Right renal pelvis (tissue), 4 donors: Measurements from ENCODE around the gene AKAP1. TPM values are rescaled to one million over a fixed set of nuclear protein-coding genes. Genes with fewer than 3 reads are reported as not detected.

ENCODE experiments used
- DNase-seq, 4 donors: peaks; one replicate each; pipeline ENCODE4 v3.0.0-alpha.2; 2013; ENCODE audit warnings: low read depth in 4 of 4, low spot score in 3 of 4, missing footprints in 1 of 4
- polyA plus RNA-seq, 4 donors: library from polyadenylated mRNA; unstranded; fragments of 120-200 nt; gene quantifications; one replicate each; pipeline ENCODE4 v1.2.1, GENCODE V29; 2013; ENCODE audit not compliant: insufficient read length in 4 of 4

Gene AKAP1, protein sequence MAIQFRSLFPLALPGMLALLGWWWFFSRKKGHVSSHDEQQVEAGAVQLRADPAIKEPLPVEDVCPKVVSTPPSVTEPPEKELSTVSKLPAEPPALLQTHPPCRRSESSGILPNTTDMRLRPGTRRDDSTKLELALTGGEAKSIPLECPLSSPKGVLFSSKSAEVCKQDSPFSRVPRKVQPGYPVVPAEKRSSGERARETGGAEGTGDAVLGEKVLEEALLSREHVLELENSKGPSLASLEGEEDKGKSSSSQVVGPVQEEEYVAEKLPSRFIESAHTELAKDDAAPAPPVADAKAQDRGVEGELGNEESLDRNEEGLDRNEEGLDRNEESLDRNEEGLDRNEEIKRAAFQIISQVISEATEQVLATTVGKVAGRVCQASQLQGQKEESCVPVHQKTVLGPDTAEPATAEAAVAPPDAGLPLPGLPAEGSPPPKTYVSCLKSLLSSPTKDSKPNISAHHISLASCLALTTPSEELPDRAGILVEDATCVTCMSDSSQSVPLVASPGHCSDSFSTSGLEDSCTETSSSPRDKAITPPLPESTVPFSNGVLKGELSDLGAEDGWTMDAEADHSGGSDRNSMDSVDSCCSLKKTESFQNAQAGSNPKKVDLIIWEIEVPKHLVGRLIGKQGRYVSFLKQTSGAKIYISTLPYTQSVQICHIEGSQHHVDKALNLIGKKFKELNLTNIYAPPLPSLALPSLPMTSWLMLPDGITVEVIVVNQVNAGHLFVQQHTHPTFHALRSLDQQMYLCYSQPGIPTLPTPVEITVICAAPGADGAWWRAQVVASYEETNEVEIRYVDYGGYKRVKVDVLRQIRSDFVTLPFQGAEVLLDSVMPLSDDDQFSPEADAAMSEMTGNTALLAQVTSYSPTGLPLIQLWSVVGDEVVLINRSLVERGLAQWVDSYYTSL
- polyA plus RNA-seq: 10 to 100 TPM; 33.8 to 36.8 (median 36.0) TPM

DNA sequence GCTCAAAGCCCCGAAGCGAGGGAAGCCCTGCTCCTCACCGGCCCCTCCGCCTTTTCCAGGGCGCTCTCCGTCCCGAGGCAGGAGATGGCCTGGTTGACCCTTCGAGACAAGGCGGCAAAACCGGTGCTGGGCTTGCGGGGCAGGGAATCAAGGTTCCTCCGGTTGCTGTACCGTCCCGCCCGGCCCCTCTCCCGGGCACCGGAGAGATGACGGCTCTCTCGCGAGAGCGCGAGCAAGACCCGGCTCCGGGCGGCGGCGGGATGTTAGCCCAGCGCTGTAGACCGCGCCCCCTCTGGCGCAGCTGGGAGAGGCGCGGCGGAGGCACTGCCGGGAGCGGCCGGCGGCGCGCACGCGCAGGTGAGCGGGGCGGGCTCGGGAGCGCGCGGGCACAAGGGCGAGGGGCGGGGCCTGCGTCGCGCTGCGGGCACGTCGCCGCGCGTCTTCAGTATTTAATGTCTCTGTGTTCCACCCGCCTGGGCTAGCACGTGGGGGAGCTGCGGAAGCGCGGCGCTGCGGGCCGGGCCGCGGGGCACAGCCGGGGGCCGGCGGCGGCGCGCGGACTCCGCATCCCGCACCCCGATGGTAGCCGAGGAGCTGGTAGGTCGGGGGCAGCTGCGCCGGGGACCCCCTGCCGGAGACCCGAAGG, at the start of gene AKAP1:
TSS of gene AKAP1 (plus strand) at position 445 of the 646 bp plus-strand sequence. CDS start 20,219 bp downstream, outside the sequence.
- peak; percentile 90 to 93 (median 92) for DNase-seq

DNA sequence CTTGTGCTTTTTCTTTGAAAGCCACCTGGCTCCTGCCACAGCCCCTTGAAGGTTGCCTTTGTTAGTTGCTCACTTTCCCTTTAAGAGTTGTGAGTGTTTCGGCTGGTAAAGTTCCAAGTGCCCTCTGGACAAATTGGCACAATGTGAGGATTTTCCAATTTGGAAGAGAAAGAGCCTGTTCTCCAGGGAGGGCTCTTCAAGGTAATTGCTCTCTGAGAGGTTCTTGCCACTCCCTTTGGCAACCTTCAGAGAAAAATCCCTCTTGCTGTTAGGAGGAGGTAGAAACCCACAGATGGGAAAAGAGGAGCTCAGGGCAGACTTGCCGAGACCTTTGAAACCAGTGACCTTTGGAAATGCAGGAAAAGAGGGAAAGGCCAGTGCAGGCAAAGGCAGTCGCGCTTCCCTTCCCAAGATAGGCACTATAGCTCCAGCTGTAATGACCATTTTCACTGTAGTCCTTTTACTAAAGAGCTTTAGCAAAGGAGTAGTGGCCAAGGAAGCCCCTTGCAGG, 49.0 kb upstream of the AKAP1 start:
- no peak for DNase-seq

DNA sequence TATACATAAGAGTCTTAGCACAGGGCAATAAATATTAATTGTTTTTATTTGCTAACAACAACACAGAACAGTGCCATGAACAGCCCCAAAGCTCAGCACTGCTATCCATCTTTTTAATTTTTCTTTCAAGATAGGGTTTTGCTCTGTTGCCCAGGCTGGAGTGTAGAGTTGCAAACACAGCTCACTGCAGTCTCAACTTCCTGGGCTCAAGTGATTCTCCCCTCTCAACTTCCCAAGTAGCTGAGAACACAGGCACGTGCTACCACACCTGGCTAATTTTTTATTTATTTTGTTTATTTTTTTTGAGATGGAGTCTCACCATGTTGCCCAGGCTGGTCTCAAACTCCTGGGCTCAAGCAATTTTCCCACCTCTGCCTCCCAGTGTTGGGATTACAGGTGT, 47.6 kb upstream of the AKAP1 start:
- no peak for DNase-seq

DNA sequence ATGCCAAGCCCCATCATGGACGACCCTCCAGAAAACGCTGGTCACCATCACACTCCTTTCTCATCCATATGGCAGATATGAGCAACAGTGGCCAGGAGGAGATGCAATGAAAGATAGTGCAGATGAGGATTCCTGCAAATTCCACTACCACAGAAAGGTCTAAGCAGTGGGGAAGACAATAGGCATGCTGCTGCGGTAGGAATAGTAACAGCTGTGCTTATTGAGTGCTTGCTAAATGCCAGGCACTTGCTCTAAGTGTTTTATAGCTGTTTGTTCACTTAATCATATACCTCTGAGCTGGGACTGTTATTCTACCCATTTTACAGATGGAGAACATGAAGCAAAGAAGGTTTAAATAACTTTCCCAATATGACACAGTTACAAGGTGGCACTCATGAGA, 46.6 kb upstream of the AKAP1 start:
- no peak for DNase-seq

DNA sequence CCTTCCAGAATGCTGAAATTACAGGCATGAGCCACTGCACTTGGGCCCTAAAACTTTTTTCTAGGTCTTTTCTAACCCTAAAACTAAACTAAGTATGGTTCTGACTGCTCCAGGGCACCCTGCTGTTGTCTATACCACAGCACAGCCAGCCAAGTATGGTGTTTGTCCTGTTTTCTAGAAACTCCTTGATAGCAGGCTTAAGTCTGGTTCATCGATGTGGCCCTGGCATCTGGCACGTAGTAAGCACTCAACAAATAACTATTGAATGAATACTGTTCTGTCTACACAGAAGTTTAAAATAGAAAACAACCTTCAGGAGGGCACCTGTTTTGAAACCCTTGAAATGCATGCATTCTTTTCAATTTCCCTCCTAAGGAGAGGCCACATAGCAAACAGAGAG, 44.5 kb upstream of the AKAP1 start:
- no peak for DNase-seq

DNA sequence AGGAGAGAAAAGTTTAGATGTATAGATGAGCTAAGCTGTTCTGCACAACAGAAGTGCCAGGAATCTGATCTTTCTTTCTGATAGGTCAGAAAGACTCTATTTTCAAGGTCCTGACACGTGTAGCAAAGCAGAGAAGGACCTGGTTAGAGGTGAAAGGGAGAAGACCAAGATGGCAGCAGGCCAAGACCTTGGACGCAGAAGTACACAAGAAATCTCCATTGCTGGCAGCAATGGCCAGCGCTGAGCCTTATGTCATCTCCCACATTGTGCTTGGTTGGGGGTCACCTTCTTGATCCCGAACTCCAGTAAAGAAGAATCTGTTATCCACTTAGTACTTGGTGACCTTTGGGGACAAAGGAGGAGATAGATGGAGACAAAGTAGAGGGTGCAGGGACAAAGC, 41.8 kb upstream of the AKAP1 start:
- no peak for DNase-seq

DNA sequence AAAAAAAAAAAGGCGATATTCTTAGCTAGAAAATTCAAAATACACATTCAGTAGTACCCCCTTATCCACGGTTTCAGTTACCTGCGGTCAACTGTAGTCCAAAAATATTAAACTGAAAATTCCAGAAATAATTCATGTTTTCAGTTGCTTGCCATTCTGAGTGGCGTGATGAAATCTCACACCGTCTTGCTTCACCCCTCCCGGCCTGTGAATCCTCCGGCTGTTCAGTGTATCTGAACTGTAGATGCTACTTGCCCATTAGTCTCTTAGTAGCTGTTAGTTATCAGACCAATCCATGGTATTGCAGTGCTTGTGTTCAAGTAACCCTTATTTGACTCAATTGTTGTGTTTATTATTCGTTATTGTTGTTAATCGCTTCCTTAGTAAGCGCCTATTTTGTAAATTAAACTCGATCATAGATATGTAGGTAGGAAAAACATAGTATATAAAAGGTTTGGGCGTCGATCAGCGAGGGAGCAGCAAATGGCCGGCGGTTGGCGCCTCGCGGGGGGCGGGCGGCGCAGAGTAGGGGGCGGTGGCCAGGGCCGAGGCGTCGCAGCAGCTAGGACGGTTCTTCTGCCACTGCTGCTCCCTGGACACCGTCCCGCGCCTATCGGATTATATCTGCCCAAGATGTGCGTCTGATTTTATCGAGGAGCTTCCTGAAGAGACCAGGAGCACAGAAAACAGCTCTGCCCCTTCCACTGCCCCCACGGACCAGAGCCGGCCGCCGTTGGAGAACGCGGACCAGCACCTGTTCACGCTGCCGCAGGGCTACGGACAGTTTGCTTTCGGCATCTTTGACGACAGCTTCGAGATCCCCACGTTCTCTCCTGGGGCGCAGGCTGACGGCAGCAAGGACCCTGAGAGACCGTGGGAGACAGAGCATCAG, 39.8 kb upstream of the AKAP1 start:
- DNase-seq: no peak

DNA sequence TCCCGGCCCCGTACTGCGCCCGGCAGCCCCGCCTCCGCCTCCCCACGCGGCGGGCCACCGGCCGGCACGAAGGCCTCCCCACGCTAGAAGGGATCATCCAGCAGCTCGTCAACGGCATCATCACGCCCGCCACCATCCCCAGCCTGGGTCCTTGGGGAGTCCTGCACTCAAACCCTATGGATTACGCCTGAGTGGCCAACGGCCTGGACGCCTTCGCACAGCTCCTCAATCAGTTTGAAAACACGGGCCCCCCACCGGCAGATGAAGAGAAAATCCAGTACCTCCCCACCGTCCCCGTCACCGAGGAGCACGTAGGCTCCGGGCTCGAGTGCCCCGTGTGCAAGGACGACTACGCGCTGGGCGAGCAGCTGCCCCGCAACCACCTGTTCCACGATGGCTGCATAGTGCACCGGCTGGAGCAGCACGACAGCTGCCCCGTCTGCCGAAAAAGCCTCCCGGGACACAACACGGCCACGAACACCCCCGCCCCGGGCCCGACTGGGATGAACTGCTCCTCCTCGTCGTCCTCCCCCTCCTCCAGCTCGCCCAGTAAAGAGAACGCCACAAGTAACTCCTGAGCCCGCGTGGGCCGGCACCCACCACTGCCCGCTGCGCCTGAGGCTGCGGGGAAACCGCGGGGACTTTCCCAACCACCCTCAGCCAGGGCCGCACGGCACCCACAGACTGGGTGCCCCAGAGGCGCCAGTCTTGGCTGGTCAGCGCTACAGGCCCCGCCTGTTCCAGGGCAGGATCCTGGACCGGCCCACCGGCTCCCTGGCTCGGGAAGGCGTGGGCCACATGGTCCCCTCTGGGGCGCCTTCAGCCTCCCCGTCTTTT, 39.0 kb upstream of the AKAP1 start:
- no peak for DNase-seq

DNA sequence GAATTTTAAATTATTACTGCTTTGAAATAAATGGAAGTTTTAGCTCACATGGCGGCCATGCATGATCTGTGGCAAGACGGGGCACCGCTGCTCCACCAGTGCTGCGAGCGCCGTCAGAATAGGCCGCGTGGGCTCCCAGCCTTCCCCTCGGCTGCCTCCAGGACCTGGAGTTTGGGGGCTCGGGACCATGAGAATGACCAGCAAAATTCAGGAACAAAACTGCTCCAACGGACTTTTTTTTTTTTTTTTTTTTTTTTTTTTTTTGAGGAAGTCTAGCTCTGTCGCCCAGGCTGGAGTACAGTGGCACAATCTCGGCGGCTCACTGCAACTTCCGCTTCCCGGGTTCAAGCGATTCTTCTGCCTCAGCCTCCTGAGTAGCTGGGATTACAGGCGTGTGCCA, 38.3 kb upstream of the AKAP1 start:
- no peak for DNase-seq

DNA sequence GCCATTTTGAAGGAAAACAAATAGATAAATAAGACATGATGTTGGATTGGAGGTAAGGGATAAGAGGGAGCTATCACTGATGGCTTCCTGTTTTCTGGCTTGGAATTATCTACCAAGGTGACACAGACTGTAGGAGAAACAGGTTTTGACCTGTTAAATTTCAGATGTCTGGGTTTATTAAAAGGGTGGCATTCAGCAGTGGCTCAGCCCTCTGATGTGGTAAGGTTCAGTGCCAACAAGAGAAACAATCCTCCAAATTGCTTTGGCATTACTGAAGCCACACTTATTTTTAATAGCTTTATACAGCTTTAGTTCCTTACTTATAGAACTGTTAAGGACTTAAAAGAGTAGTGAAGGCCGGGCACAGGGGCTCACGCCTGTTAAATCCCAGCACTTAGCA, 37.0 kb upstream of the AKAP1 start:
- DNase-seq: no peak

DNA sequence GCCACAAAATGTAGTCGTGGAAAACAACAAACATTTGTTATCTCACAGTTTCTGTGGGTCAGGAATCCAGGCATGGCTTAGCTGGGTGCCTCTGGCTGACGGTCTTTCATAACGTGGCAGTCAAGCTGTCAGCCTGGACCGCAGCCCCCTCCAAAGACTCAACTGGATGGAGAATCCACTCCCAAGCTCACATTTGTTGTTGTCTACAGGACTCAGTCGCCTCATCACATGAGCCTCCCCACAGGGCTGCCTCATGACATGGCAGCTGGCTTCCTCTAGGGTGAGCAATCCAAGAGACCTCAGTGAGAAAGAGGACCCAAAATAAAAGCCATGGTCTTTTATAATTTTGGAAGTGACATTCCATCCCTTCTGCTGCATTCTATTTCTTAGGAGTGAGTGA, 34.7 kb upstream of the AKAP1 start:
- DNase-seq: no peak

DNA sequence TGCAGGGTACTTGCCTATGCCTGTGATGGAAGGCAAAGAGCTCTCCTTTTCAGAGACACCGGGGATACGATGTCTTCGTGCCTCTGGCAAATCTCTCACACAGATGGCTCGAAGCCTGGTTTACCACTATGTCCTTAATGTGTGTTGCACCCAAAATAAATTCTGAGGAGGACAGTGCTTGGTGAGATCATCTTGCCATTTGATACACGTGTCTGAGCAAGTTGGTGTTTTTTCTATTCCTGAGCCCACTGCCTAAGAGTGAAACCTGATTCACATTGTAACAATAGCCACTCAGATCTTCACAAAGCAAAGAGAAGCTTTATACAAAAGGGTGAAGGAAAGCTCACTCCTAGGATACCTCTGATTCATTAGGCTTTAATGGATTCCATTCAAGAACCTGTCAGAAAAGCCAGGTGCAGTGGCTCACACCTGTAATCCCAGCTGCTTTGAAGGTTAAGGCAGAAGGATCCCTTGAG, 33.1 kb upstream of the AKAP1 start:
- no peak for DNase-seq

DNA sequence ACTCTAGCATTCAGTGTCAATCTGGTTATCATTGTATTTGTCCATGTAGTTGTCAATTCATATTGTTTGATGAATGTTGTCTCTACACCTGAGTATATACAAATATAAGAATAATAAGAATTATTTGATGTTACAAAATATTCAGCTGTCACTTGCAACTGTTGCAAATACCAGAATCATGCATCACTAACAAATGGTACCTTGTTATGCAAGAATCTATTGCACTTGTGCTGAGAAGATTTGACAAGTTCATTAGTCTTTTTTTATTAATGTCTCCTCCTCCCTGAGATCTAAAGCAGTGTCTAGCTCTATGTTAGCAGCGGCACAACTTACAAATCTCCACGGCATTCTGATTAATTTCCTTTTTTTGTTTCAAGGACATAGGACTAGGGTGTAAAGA, 22.2 kb upstream of the AKAP1 start:
- no peak for DNase-seq

DNA sequence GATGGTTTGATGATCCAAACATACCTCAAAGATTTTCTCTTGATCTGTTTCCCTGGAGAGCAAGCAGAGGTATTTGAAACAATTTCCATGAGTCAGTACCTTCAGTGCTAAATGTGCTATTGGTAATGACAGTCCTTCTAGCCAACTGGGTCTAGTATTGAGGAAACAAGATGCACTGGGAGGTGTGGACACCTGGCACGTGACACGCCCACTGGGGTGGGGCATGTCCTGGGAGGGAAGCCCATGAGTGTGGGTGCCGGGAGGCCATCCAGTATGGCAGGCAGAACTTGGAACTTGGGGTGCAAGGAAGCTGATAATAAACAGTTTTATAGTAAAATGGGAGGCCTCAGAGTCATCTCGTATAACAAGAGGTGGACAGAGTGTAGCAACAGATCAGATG, 17.9 kb upstream of the AKAP1 start:
- DNase-seq: no peak

DNA sequence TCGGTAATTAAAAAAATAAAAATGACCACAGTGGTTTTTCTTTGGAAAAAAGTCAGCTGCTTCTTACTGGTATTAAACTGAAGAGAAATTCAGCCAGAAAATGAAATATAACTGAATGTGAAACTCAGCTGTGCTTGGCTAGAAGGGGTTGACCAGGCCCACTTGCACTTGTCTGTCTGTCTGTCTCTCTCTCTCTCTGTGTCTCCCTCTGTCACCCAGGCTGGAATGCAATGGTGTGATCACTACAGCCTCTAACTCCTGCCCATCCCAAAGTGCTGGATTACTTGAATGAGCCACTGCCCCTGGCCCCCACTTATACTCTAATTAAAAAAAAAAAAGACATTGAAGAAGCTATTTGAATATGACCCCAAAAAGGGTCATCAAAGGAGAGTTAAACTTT, 17.3 kb upstream of the AKAP1 start:
- DNase-seq: no peak

DNA sequence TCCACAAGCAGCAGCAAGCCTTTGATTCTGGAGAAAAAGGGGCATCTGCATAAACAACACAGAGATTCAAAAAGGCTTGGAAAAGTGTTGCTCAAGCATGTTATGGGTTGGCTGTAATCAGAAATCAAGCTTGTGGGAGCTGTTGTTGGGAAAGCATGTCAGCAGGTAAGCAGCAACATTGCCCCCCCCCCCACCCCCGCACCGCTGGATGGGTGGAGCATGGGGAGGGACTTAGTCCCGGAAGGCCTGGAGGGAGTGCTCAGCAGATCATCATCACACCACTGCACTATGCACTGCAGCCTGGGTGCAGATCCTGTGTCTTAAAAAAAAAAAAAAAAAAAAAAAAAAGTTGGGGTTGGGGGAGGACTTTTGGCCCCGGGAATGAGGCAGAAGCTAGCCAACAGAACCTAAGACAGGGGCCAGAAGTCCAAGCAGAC, 16.8 kb upstream of the AKAP1 start:
- no peak for DNase-seq

DNA sequence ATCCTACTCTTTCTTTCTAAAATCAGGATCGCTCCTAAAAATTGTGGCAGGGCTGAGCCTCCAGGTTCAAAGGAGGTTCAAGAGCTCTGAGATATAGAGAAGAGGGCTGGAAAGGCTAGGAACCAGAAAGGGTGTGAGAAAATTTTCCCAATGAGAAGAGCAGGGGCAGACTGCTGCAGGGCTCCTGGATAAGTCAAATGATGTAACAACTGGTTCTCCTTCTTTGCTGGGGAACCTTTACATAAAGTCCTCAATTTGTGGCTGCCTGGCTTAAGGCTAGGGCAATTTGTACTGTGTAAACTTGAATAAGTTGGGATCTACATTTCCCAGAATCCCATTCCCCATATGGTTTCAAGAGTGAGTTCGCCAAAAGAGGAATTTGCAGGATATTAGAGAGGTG, 16.3 kb upstream of the AKAP1 start:
- DNase-seq: no peak

DNA sequence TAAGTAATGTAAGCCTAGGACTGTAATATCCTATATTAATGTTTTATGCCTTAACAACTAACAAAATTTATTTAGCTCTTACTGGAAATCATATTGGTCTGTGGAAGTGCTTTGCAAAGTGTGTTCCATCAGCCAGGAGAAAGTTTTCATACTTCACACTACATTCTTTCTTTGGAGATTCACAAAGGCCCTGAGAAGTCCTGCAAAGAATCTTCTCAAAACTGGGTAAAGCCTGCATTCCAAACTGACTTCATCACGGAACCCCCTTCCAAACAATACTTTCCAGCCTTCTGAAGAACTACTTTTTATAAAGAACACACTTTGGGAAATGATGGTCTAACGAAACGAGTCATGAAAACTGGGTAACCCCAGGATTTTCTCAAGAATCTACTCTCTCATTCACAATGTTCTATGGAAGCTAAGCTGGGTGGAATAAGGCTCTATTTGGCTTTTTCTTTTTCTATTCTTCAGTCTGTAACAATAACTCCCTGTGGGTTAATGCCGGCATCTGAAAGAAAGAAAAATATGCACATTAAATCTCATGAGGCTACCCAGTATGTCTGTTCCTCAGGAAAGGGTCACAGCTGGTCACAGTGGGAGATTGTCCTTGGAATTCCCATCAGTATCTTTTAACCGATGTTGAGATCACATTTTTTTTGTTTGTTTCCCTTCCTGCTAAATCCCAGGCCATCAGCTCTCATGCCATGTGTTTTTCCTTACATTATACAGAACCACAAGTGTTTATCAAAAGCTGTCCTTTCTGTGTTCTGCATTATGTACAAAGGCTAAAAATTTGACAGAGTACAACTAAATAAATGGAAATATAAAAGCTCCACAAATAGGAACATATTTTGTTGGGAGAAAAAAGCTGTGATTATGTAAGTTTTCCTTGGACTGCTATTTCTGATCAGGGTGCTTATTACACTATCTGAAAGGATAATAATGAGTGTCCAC, 12.8 kb upstream of the AKAP1 start:
- no peak for DNase-seq
